Lower leg skin (tissue), 4 donors: ENCODE results near the gene GPRIN2. TPM values are rescaled to one million over a fixed set of nuclear protein-coding genes. Genes with fewer than 3 reads are reported as not detected.
A peak's percentile ranks its signal among the peaks of the same experiment; 100 is the strongest.
"Not testable (repeated sequence)": the region's sequence is repeated elsewhere in the genome, so short reads cannot be mapped to it uniquely, and the experiment has no call there.

Source experiments
- DNase-seq, 2 donors: peaks; one replicate each; pipeline ENCODE4 v3.0.0-alpha.2; 2019; ENCODE audit warnings: low spot score in 2 of 2
- H3K4me3 ChIP-seq: fragments of 200-600 bp; sonication (generic); 2 replicates; pipeline ENCODE4 v1.5.1; 2017; ENCODE audit warnings: mild to moderate bottlenecking, low read depth; ENCODE audit not compliant: poor library complexity, severe bottlenecking
- POLR2A ChIP-seq, 2 donors: fragments of 450-650 bp; IDR thresholded peaks; one replicate each; pipeline ENCODE4 v1.6.1; 2016 to 2017; ENCODE audit warnings: antibody characterized with exemption in 2 of 2, mild to moderate bottlenecking in 1 of 2, moderate library complexity in 1 of 2
- WGBS, 2 donors: methylation state at CpG; one replicate each; pipeline ENCODE4 v1.1.5; 2018; 5-methylcytosine and 5-hydroxymethylcytosine counted together
- intact Hi-C: fragments of 100-400 bp; cut with DNase I; formaldehyde crosslinking; loops from one replicate; pipeline ENCODE4 v1.15.0; 2023; ENCODE audit warnings: low total_unique reads
- total RNA-seq, 4 donors: library from RNA; depleted of rRNA; stranded (reverse); fragments of >200 nt; gene quantifications; one replicate each; pipeline ENCODE4 v1.1.0, GENCODE V29; 2016
- TF ChIP-seq, protein P1 (sequence below), 3 donors: fragments of 450-650 bp; IDR thresholded peaks; one replicate each; pipeline ENCODE4 v1.5.1; 2016; ENCODE audit warnings: antibody characterized with exemption in 3 of 3, mild to moderate bottlenecking in 3 of 3, moderate library complexity in 2 of 3

Gene GPRIN2
- total RNA-seq, 4 donors from 2014 or later: 50.5 to 118 (median 61.8) TPM

DNA sequence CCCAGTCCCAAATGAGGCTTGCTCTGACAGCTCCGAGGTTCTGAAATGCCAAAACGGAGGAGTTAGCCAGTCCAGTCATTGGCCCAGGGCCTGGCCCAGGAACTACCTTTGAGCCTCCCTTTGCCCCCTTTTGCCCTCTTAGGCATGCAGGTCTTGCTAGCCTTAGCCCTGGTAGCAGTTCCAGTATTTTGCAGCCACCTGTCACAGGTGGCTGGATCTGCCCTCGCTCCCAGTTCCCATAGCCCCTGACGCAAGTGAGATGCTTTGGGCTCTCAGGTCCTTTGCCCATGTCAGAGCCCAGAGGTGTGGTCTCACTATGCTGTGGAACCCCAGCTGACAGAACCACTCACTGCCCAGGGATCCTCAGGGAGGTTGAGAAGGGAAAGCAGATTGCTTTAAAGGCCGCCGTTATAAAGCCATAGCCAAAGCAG is 42.0 kb downstream of the GPRIN2 start:
- DNase-seq: peak; percentile 13 to 79
- 71 to 74% methylated on average over 6 of the region's 6 CpGs for WGBS, 2 donors
- H3K4me3 ChIP-seq: no peak overlapping the region
- intact Hi-C loops: no loop called here
- TF ChIP-seq POLR2A (IDR thresholded peaks at IDR 0.05): no peak
- TF ChIP-seq, protein P1, sequence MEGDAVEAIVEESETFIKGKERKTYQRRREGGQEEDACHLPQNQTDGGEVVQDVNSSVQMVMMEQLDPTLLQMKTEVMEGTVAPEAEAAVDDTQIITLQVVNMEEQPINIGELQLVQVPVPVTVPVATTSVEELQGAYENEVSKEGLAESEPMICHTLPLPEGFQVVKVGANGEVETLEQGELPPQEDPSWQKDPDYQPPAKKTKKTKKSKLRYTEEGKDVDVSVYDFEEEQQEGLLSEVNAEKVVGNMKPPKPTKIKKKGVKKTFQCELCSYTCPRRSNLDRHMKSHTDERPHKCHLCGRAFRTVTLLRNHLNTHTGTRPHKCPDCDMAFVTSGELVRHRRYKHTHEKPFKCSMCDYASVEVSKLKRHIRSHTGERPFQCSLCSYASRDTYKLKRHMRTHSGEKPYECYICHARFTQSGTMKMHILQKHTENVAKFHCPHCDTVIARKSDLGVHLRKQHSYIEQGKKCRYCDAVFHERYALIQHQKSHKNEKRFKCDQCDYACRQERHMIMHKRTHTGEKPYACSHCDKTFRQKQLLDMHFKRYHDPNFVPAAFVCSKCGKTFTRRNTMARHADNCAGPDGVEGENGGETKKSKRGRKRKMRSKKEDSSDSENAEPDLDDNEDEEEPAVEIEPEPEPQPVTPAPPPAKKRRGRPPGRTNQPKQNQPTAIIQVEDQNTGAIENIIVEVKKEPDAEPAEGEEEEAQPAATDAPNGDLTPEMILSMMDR (IDR thresholded peaks at IDR 0.05): no peak

DNA sequence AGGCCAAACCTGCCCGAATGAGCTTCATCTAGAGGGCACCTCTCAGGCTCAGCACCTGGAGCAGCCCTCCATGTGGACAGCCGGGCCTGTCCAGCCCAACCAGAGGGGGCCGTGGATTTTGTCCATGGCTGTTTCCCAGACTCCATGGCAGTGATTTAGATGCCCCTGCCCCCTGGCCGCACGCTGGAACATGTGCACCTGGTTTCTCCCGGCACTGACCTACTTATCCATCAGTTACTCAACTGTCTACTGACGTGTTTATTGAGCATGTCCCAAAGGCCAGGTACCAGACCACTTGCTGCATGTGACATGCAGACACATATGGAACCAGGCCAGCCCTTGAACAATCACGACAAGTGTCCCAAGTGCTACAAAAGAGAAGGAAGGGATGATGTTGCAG is 43.1 kb downstream of the GPRIN2 start:
- intact Hi-C loops, H3K4me3 ChIP-seq, DNase-seq: not testable (repeated sequence)
- WGBS, 2 donors: no CpG with 5 or more reads among the region's 8 CpGs

DNA sequence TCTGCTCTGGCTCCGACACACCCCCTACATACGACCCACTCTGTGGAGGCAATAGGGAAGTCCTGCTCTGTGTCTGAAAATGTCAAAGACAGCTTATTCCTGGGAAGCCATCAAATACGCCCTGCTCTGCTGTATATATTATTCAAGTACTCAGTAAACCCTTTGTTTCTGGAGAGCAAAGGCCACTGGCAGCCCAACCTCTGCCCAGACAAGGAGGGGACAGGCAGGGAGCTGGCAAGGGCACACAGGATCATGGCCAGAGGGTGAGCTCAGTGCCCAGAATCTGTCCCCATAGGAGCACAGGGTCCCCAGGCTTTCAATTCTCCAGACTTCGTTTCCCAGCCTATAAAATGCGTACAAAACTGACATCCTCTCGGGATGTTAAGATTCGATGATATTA is 43.7 kb downstream of the GPRIN2 start:
- intact Hi-C loops, H3K4me3 ChIP-seq, DNase-seq: not testable (repeated sequence)
- 100% methylated on average over 3 of the region's 7 CpGs; no CpG with 5 or more reads in 1 of the 2 donors for WGBS, 2 donors

DNA sequence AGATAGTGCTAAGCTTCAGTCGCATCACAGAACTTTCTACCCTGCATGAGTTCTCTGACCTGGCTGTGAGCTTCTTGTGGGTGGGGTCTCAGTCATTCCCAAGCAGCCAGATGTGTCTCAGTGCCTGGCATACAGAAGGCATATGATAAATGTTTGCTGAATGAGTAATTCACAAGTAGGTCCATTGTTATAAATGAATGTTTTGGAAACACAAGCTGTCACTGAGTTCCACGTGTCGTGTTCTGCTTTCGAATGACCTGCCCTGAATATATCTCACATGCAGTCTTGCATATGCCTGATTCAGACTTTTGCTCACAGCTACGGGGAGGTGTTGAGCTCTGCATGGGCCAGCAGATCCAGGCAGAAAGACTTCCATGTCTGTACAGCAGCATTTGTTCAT is 44.5 kb downstream of the GPRIN2 start:
- intact Hi-C loops, H3K4me3 ChIP-seq, DNase-seq: not testable (repeated sequence)
- no CpG with 5 or more reads among the region's 5 CpGs for WGBS, 2 donors

Other genes with a start within 250 kb of the GPRIN2 start
- 100 to 1,000 TPM; 232 to 368 (median 307) TPM for gene ANXA8L1, start 180.9 kb downstream of the GPRIN2 start, total RNA-seq
- 1 to 10 TPM in 2 of 4 donors, not detected in 2; 1.9 to 3.5 TPM for gene NPY4R, start 90.7 kb downstream of the GPRIN2 start, total RNA-seq
- 1 to 10 TPM in 3 of 4 donors, under 1 TPM in 1; 0.55 to 4.1 (median 2.0) TPM for gene SYT15, start 22.5 kb upstream of the GPRIN2 start, total RNA-seq